HG02623 (cell line): ENCODE results near the gene CEP350.

Experiments used
- ATAC-seq: cut with Tn5 transposase; IDR thresholded peaks from one replicate; pipeline ENCODE4 v1.9.1; 2021; ENCODE audit warnings: moderate library complexity; ENCODE audit not compliant: unreplicated experiment

CEP350 gene

GRCh38 chr1:180053594-180054567, 99.3 kb downstream of the CEP350 start:
- no peak for ATAC-seq

DNA sequence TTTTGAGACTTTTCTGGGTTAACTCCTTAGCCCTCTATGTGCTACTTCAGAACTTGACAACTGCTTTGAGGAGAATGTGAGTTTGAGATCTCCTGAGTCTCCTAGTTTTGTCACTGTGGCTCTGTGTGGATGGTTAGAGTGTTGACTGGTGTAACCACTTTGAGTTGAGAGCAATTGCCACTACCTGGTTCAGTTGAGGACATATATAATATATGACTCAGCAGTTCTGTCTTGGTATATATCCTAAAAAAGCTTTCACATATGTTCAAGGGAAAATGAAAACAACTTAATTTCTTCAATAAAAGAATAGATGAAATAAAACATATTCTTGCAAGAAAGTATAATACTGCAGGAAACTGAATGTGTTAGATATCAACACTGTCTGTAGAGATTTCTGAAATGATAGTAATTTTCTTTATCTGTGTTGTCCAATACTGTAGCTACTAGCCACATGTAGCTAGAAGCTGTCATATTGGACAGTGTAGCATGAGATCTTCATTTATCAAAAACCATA, 103.3 kb downstream of the CEP350 start:
- ATAC-seq: no peak

GRCh38 chr1:180061019-180061418, 106.4 kb downstream of the CEP350 start:
- no peak for ATAC-seq

GRCh38 chr1:180062452-180062971, 107.9 kb downstream of the CEP350 start:
- no peak for ATAC-seq

- ATAC-seq: no peak
Measured at GRCh38 chr1:180065408-180065807, 110.8 kb downstream of the CEP350 start.

DNA sequence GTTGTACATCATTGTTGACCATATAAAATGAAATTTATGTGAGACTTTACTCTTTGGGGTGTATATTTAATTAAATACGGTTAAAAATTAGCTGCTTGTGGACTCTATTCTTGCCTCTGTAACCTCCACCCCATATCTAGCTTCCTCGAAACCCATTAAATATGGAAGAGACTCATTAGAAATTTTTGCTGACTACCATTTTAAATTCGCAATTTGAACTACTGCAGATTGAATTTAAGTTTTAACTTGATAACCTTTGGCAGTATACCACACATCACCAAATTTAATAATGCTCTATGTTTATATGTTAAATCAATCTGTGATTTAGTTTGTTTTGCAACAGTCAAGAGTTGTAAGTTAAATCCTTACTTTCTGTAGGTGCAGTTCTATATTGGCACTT, 111.5 kb downstream of the CEP350 start:
- ATAC-seq: no peak

DNA sequence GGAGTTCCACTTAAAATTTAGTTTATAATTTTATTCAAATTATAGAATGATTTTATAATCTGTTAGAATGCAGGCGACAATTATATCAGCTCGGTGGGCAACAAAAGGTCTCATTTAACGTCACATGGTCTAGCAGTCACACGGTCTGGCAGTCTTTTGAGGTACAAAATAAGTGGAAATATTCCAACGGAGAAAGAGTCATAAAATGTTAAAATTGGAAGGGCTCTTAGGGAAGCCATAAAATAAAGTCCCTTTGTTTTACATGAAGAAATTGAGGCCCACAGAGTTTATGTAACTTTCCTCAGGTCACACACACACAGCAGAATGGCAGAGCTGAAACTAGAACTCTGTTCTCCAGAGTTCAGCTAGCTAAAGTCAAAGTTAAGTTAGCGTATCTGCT, 115.7 kb downstream of the CEP350 start:
- ATAC-seq: no peak

- no peak for ATAC-seq
Measured at GRCh38 chr1:180071759-180072158, 117.1 kb downstream of the CEP350 start.

DNA sequence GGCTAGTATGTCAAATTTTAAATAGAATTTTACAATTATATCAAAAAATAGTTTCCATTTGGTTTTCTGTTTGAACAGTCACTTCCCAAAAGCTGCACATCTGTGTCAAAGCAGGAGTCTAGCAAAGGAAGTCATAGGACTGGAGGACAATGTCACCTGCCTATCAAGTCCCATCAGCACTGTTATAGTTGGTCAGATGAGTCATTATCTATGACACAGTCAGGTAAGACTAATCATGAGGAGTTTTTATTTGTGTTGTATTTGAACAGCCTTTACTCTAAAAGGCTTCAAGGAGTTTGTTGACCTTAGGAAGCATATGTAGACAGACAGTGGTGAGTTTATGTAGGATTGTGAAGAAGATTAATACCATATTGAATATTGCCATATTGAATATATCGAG, 125.8 kb downstream of the CEP350 start:
- no peak for ATAC-seq

- ATAC-seq: no peak
Measured at GRCh38 chr1:180081474-180081873, 126.9 kb downstream of the CEP350 start.

DNA sequence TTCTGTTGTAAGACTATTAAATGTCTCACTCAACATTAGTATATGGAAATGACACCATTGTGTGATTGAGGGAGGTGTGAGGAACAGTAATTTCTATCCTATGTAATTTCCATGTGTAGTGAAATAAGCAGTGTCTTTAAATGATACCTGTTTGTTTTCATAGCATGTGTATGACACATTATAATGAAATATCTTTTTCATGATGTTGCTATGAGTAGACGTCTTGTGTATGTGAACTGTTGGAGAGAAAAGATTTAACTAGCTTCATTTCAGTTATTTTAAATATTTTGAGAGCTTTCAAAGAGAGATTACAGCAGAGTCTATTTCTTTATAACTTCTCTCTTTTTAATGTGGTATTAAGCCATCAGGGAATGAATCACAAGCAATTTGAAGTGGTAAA, 128.6 kb downstream of the CEP350 start:
- no peak for ATAC-seq

DNA sequence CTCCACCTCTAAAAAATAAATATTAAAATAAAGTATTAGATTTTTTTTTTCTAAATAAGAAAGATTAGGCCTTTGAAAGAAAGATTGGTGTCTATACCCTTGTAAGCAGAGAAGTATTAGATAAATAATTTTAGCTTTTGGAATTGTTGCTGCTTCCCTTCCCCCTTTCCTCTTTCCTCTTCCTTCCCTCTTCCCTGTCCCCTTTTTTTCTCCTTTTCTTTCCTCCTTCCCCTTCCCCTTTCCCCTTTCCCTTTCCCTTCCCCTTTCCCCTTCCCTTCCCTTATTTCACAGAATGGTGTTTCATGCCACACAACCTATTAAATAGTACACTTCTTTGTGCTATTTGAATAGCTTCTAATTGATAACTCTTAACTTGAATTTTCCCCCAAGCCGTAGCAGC, 130.3 kb downstream of the CEP350 start:
- ATAC-seq: no peak

DNA sequence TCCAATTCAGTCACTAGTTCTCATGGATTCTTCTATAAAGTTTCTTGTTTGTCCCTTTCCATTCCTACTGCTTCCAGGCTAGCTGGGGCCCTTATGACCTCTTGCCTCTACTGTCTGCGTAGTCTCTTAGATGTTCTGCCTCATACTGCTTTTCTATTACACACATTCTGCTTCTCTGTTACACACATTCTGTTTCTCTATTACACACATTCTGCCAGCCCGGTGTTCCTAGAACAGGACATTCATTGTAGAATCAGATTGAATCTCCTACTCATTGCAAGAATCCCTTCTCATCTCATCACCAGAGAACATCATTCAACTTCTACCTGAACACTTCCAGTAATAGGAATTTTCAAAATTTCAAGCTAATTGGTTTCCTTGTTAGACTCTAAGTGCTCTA, 130.7 kb downstream of the CEP350 start:
- no peak for ATAC-seq

DNA sequence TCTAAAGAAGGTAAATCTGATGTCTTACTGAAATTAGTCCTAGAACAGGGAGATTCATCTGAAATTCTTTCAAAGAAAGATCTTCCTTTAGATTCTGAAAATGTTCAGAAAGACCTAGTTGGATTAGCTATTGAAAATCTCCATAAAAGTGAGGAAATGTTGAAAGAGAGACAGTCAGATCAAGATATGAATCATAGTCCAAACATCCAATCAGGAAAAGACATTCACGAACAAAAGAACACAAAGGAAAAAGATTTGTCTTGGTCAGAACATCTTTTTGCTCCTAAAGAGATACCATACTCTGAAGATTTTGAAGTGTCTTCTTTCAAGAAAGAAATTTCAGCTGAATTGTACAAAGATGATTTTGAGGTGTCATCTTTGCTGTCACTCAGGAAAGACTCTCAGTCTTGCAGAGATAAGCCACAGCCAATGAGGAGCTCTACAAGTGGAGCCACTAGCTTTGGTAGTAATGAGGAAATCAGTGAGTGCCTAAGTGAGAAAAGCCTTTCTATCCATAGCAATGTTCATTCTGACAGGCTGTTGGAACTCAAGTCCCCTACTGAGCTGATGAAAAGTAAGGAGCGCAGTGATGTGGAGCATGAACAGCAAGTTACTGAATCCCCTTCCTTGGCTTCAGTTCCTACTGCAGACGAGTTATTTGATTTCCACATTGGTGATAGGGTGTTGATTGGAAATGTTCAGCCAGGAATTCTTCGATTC, 138.5 kb downstream of the CEP350 start:
- ATAC-seq: no peak

DNA sequence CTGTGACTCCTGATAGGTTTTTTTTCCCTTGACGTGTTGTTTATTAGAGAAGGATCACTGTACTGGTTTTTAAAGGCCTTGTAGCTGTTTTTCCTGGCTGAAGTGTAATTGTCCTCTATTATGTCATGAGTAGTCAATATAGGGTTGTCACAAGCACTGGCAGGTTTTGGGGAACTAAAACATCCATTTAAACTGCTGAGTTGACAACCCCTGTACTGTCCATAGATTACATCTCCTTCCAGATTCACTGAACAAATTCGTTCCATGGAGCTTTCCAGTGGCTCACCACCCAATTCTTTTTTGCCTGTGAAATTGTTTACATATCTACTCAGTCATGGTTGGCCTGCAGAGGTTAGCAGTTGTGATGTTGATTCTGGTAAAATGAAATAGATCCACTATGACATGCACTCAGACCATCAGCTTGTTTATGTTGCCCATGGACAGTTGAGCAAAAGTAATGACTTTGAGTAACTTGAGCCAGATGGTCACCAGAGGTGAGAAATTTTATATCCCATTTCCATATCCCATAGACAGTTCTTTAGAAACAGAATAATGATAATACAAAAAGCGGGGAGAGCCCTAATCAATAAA, 140.2 kb downstream of the CEP350 start:
- ATAC-seq: no peak

DNA sequence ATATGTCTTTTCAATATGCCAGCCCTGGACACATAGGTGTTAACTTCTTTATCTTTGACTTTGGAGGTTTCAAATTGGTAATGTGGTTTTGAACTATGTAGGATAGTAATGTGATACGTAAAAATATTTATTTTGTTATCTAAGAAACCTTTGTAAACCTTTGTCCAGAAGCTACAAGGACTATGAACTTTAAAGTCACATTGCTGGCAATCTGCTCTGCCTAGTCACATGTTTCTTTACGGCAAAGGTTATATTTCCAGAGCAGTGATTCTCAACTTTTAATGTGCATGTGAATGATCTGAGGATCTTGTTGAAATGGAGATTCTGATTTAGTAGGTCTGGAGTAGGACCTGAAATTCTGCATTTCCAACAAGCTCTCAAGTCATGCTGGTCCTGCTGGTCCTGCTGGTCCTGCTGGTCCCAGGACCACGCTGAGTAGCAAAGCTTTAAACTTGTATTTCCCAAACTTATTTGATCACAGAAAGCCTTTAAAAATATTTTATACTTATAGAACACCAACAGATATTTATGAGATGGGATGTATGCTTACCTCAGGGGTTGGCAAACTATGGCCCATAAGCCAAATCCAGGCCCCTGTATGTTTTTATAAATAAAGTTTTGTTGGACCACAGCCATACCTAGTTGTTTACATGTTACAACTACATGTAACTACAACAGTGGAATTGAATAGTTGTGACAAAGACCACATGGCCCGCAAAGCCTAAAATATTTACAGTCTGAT, 142.1 kb downstream of the CEP350 start:
- no peak for ATAC-seq

DNA sequence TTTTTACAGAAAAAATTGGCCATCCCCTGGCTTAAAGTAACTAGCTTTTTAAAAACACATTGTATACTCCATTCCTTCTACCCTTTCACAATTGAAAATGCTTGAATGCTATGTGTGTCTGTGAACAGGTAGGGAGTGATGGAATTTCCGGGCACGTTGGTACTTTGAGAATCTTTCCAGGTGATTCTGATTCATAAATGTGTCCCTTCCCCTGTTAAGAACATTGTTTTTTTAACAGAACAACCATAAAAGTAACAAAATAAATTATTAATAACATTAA, 142.7 kb downstream of the CEP350 start:
- no peak for ATAC-seq

- no peak for ATAC-seq
Measured at GRCh38 chr1:180101411-180101810, 146.8 kb downstream of the CEP350 start.

DNA sequence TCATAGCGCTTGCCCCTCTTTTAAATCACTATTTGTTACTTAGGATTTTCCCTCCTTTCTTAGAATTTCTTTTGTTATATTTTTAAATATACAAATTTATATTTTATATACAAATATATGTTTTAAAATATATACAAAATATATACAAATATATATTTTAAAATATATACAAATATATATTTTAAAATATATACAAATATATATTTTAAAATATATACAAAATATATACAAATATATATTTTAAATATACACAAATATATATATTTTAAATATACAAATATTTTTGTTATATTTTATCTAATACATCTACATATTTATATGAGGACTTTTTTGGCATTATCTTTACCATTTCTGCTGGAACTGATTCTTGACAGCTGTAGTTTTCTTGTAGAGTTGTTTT, 149.2 kb downstream of the CEP350 start:
- no peak for ATAC-seq

GRCh38 chr1:180112091-180112490, 157.5 kb downstream of the CEP350 start:
- ATAC-seq: no peak
